GM12892 (cell line): ENCODE data around the gene ARL15.

ENCODE experiments used
- POLR2A ChIP-seq: IDR thresholded peaks from 2 replicates; pipeline ENCODE4 v1.6.1; 2011; ENCODE audit warnings: low read depth, low read length, control low read depth
- POLR2AphosphoS5 ChIP-seq: IDR thresholded peaks from 2 replicates; pipeline ENCODE4 v1.6.1; 2011; ENCODE audit warnings: low read depth, low read length, control low read depth

- TF ChIP-seq POLR2A (no peak), POLR2AphosphoS5 (no peak)
Observed at GRCh38 chr5:54004697-54005096, 305.7 kb downstream of the ARL15 start.
